ENCODE data around the gene SPINK1. TPM values are rescaled to one million over a fixed set of nuclear protein-coding genes. Genes with fewer than 3 reads are reported as not detected.
A peak's percentile ranks its signal among the peaks of the same experiment; 100 is the strongest.
"Not testable (repeated sequence)": the region's sequence is repeated elsewhere in the genome, so short reads cannot be mapped to it uniquely, and the experiment has no call there.

The SPINK1 gene
- not detected for total RNA-seq

- DNase-seq = no peak
Observed at GRCh38 chr5:147831465-147831864, at the start of gene SPINK1. Gene SPINK1 (minus strand): TSS chr5:147831671. CDS start chr5:147831577, 94 bp downstream.

DNA sequence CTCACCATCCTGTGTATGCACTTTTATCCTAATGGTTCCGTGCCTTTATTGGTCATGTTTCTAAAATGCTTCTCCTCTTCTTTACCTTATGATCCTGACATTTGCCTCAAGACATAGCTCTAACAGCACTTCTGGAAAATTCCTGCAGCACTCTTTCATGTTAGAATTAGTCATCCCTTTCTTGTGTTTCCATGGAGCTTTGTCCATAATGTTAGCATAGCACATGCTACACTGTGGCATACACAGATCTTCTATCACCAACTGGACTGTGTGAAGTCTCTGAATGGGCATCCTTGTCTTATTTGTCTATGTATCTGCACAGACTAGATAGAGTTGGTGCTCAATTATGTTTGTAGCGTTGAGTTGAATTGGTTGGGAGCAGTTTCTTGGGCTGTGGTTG, 49.0 kb upstream of the SPINK1 start:
- no peak for DNase-seq

DNA sequence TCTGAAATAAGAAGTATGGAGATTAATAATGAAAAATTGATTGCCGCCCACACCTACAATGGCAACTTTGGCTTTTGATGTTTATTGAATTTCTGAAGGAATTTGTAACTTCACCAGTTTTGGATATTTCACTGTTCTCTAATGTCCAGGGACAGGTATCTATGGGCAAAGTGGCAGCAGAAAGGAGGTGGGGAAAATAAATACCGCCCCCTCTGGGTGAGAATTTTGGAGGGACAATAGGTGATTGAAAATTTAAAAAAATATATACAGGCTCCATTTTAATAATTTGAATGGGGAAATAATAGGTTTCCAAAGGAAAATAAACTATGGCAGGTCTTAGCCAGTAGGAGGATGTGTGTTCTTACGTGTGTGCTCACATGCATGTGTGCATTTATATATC, 48.3 kb upstream of the SPINK1 start:
- DNase-seq = no peak

- no peak for DNase-seq
Observed at GRCh38 chr5:147878066-147878759, 46.7 kb upstream of the SPINK1 start, which contains the start of gene SCGB3A2. Gene SCGB3A2 (plus strand): TSS chr5:147878711. CDS start chr5:147878804, 93 bp downstream.

GRCh38 chr5:147876626-147877025, 45.2 kb upstream of the SPINK1 start:
- DNase-seq = no peak

DNA sequence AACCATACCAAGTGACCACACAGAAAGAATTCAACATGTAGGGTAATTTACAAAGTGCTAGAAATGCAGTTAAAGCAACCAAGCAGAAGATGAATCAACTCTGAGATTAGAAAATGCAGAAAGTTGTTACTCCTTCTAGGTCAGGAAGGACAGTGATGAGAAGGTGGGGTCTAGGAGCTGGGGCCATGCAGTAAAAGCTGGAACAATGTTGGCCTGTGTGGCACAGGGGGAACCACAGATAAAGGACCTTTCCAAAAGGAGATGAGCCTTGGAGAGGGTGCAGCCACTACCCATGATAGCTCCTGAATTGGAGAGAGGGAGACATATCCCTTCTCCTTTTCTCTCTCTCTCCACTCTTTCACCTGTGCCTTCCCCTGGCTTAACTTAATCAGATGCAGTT, 44.7 kb upstream of the SPINK1 start:
- DNase-seq = no peak

DNA sequence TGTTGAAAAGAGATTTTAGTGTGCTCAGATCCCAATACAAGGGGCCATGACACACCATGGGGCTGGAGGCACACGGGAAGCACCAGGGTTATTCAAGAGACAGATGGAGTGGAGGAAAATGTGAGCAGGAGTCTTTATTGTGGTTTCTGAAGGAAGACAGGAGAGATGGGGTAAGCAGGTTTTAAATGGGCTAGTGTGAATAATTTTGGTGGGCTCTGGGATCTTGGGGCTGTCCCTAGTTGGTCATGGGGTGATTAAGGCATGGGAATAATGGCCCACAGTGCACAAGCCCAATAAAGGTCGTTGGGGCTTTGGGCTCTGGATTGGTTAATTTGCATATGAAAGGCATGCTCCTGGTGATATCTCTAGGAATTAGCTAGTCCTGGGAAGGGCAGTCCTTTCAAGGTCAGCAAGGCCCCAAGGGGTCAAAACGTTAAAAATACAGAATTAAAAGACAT, 43.5 kb upstream of the SPINK1 start:
- no peak for DNase-seq

DNA sequence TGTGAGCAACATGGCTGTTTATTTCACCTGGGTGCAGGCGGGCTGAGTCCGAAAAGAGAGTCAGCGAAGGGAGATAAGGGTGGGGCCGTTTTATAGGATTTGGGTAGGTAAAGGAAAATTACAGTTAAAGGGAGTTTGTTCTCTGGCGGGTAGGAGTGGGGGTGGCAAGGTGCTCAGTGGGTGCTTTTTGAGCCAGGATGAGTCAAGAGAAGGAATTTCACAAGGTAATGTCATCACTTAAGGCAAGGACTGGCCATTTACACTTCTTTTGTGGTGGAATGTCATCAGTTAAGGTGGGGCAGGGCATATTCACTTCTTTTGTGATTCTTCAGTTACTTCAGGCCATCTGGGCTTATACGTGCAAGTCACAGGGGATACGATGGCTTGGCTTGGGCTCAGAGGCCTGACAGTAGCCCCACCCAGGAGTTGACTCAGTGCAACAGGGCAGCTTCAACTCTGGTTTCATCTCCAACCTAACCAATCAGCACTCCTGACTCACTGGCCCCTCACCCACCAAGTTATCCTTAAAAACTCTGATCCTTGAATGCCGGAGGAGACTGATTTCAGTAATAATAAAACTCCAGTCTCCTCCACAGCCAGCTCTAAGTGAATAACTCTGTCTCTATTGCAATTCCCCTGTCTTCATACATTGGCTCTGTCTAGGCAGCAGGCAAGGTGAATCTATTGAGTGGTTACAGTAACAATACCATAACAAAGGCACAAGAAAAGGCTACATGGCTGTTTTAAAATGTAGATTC, 42.8 kb upstream of the SPINK1 start:
- not testable (repeated sequence) for DNase-seq

- not testable (repeated sequence) for DNase-seq
Observed at GRCh38 chr5:147872744-147873435, 41.4 kb upstream of the SPINK1 start.

GRCh38 chr5:147871980-147872549, 40.6 kb upstream of the SPINK1 start:
- DNase-seq = not testable (repeated sequence)

- DNase-seq = not testable (repeated sequence)
Observed at GRCh38 chr5:147869892-147870291, 38.4 kb upstream of the SPINK1 start.

GRCh38 chr5:147869112-147869511, 37.6 kb upstream of the SPINK1 start:
- no peak for DNase-seq

DNA sequence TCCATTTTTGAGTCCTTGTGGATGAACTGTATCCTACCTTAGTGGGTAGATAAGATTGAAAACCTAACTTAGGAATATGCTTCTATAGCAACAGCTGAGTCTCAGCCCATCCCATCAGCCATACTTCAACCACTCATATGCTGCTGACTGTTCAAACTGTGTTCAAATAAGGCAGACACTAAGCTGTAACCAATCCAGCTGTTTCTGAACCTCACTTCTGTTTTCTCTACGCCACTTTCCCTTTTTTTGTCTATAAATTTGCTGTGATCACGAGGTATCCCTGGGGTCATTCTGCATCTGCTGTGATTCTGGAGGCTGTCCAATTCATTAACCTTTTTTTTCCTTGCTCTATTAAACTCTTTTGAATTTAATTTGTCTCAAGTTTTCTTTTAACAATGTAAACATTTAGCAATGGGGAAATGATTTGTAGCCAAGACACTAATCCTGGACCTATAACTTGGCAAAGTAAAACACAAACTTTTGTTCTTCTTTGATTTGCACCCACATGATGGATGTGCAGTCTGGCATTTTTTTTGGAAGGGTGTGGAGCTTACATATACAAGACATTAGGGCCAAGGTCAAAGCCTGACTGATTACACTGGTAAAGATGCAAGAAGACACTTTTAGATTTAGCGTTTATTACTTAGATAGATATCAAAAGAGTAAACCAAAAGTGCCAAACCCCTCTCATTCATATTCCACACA, 32.1 kb upstream of the SPINK1 start:
- DNase-seq = no peak

- no peak for DNase-seq
Observed at GRCh38 chr5:147860641-147861025, 29.2 kb upstream of the SPINK1 start.

DNA sequence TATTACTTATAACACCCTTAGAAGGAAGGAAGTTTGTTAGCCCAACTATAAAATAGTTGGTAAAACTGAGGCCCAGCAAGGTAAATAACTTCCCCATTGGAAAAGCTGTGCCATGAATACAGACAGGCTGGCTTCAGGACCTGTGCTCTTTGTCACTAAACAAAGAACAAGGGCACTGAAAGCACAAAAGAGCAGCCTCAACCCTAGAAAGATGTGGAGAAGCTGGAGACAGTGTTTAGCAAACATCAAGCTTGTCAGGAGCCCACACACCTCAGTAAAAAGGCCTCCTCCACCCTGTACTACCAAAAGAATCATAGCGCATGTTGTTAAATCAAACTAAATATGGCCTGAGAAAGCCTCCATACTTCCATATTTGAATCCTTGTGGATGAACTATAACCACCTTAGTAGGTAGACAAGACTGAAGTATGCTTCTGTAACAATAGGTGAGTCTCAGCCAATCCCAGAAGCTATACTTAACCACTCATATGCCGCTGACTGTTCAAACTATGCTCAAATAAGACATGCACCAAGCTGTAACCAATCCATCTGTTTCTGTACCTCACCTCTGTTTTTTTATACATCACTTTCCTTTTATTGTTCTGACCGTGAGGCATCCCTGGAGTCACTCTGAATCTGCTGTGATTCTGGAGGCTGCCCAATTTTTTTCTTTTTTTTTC, 28.6 kb upstream of the SPINK1 start:
- DNase-seq = no peak

- no peak for DNase-seq
Observed at GRCh38 chr5:147858565-147858964, 27.1 kb upstream of the SPINK1 start.

DNA sequence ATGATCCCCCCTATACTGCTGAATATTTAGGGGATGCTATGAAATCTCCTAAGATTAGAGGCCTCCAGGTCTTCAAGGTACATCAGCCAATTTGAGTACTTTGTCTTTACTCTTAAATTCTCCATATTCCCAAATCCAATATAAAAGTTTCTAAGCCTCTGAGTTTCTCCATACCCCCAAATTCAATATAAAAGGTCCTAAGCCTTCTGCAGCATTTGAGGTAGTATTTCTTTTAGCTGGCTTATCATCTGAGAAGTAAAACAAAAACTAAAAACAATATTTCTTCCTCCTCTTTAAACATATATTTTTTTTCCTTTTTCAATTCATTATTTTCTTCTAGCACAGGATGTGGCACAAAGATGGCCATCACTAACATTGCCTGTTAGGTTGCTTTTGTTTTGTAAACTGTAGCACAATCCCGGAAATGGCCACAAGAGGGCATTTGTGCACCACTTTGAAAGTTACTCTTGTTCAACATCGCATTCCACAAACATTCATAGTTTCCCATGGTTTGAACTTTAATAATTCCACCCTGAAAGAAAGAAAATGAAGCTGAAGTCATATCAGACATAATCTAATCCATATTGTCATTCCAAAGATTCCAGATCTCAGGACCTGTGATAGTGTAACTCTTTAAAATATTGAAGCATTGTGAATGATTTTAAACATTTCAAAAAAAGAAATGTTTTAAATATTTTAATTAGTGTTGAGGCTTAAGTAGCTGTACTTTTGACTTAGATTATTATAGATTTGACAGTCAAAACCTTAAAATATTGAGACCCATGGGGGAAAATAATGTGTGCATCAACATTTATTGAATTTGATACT, 26.0 kb upstream of the SPINK1 start:
- peak; percentile 39 for DNase-seq

DNA sequence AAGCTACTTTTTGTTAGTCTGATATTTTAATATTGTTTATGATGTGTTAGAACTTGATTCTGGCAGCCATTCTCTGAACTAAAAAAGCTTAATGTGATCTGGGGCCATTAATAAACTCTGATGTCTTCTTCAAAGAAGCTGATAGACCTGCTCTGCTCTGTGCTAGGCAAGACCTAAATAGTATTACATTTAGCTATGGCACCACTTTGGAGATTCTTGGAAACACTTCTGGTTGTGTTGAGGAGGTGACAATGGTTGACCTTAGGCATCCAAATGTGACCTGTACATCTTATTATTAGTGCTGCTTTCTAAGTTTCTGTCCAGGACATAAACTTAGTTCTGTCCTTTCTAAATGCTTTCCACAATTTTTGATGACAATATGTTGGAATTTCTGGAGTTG, 25.3 kb upstream of the SPINK1 start:
- no peak for DNase-seq

DNA sequence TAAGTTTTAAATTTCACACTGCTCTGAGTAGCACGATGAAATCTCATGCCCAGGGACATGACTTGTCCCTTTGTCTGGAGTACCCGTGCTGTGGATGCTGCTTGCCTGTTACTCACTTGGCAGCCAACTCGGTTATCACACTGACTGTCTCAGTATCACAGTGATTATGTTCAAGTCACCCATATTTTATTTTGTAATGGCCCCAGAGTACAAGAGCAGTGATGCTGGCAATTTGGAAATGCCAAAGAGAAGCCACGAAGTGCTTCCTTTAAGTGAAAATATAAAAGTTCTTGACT, 24.3 kb upstream of the SPINK1 start:
- no peak for DNase-seq

GRCh38 chr5:147854894-147855773, 23.7 kb upstream of the SPINK1 start:
- DNase-seq = no peak
